ENCODE data around the gene ARG1.

The ARG1 gene

DNA sequence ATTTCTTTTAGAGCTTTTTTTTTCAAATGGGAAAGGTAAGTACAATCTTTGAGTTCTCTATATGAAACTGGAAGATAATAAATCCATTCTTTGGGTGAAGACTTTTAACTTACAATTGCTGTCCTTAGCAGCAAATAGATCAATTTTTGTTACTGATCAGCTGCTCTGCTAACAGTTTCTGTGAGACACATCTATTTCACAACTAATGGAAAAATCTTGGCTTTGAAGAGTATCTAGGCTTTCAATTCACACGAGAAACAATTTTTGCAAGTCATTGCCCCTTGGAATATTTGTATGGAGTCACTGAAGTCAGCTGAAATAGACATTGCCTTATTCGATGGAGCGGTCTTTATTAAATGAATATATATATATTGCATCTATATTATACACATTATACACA is 20.5 kb upstream of the ARG1 start:
- Histone ChIP-seq H2BK5ac (ENCODE audit: low read length) (no peak overlapping the region), H4K91ac (ENCODE audit: low read depth, low read length, poor library complexity) (no peak overlapping the region), H2BK15ac (ENCODE audit: low read length) (no peak overlapping the region), H3K4me1 (ENCODE audit: control insufficient read depth in 2 of 2, insufficient read depth in 1 of 2, low read depth in 1 of 2, low read length in 2 of 2) (no peaks in the 10 kb centered on the region), H3K27me3 (ENCODE audit: control insufficient read depth in 3 of 3, insufficient read depth in 3 of 3, low read depth in 1 of 3, low read length in 3 of 3) (no peaks in the 10 kb centered on the region), H2AFZ (ENCODE audit: low read length) (no peak overlapping the region), H3K14ac (ENCODE audit: low read length) (no peak overlapping the region), H3K9ac (ENCODE audit: low read depth, low read length, poor library complexity) (no peak overlapping the region), H2BK120ac (ENCODE audit: low read depth, low read length) (no peak overlapping the region), H3K23ac (ENCODE audit: low read depth, low read length, poor library complexity) (no peak overlapping the region), H3K18ac (ENCODE audit: low read length) (no peak overlapping the region), H3K36me3 (replicated peaks in 1 of 2; ENCODE audit: control insufficient read depth in 2 of 2, insufficient read depth in 2 of 2, low read length in 2 of 2) (no peaks in the 10 kb centered on the region), H2AK5ac (ENCODE audit: low read depth, low read length) (no peak overlapping the region), H3K27ac (replicated peaks; ENCODE audit: low read length) (no peak overlapping the region), H3K79me1 (ENCODE audit: low read depth, low read length) (no peaks in the 10 kb centered on the region), H2BK12ac (ENCODE audit: low read length) (no peak overlapping the region), H3K4me2 (ENCODE audit: insufficient read depth, low read length, poor library complexity, severe bottlenecking) (no peak overlapping the region), H3K4me3 (ENCODE audit: low read length in 2 of 2) (no peak overlapping the region), H3K4ac (ENCODE audit: low read length) (no peak overlapping the region), H3K9me3 (replicated peaks in 1 of 2; ENCODE audit: control insufficient read depth in 2 of 2, insufficient read depth in 1 of 2, low read depth in 1 of 2, low read length in 2 of 2) (no peaks in the 10 kb centered on the region), H4K8ac (ENCODE audit: low read depth, low read length) (no peak overlapping the region)
- no CpG with 5 or more reads among the region's 3 CpGs for WGBS, 2 donors (ENCODE audit: extremely low coverage in 2 of 2, insufficient read length in 2 of 2, insufficient replicate concordance in 1 of 2)
- no peak for DNase-seq (ENCODE audit: low spot score)

DNA sequence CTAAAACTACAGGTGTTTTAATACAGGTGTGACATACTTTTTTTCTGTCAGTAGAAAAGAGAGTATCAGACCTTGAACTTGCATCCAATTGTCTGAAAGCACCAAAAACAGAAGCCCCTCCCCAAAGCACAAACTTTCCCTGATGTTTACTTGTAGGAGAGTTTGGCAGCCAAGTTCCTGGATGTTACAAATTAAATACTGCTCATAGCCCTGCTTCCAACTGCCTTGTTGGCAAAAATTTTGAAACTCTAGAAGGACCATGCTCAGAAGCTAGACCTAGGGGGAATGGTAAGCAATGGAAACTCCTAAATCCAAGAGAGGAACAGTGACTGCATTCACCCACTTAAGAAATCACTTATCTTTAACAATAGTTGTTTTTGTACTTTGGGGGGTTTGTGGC is 17.0 kb upstream of the ARG1 start:
- Histone ChIP-seq H3K18ac (ENCODE audit: low read length) (no peak overlapping the region), H3K4me3 (ENCODE audit: low read length in 2 of 2) (no peak overlapping the region), H3K14ac (ENCODE audit: low read length) (no peak overlapping the region), H3K27me3 (ENCODE audit: control insufficient read depth in 3 of 3, insufficient read depth in 3 of 3, low read depth in 1 of 3, low read length in 3 of 3) (no peaks in the 10 kb centered on the region), H4K91ac (ENCODE audit: low read depth, low read length, poor library complexity) (no peak overlapping the region), H2BK120ac (ENCODE audit: low read depth, low read length) (no peak overlapping the region), H3K27ac (replicated peaks; ENCODE audit: low read length) (no peak overlapping the region), H3K79me1 (ENCODE audit: low read depth, low read length) (no peaks in the 10 kb centered on the region), H3K23ac (ENCODE audit: low read depth, low read length, poor library complexity) (no peak overlapping the region), H2BK15ac (ENCODE audit: low read length) (no peak overlapping the region), H3K9me3 (replicated peaks in 1 of 2; ENCODE audit: control insufficient read depth in 2 of 2, insufficient read depth in 1 of 2, low read depth in 1 of 2, low read length in 2 of 2) (no peaks in the 10 kb centered on the region), H3K4ac (ENCODE audit: low read length) (no peak overlapping the region), H3K9ac (ENCODE audit: low read depth, low read length, poor library complexity) (no peak overlapping the region), H2AK5ac (ENCODE audit: low read depth, low read length) (no peak overlapping the region), H2BK5ac (ENCODE audit: low read length) (no peak overlapping the region), H2AFZ (ENCODE audit: low read length) (no peak overlapping the region), H3K36me3 (replicated peaks in 1 of 2; ENCODE audit: control insufficient read depth in 2 of 2, insufficient read depth in 2 of 2, low read length in 2 of 2) (no peaks in the 10 kb centered on the region), H4K8ac (ENCODE audit: low read depth, low read length) (no peak overlapping the region), H2BK12ac (ENCODE audit: low read length) (no peak overlapping the region), H3K4me2 (ENCODE audit: insufficient read depth, low read length, poor library complexity, severe bottlenecking) (no peak overlapping the region), H3K4me1 (ENCODE audit: control insufficient read depth in 2 of 2, insufficient read depth in 1 of 2, low read depth in 1 of 2, low read length in 2 of 2) (no peaks in the 10 kb centered on the region)
- no peak for DNase-seq (ENCODE audit: low spot score)

DNA sequence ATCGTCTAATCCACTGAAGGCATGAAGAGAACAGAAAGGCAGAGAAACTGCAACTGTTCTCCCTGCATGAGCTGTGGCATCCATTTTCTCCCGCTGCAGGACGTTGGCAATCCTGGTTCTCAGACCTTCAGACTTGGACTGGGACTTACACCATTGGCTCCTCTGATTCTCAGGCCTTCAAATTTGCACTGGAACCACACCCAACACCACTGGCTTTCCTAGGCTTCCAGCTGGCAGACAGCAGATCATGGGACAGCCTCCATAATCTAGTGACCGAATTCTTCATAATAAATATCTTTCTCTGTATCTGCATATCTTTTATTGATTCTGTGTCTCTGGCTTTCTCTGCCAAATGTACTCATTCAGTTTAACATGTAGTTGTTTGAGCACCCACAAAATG is 14.1 kb upstream of the ARG1 start:
- H3K4me3 ChIP-seq (ENCODE audit: low read length in 2 of 2), result no peak overlapping the region
- H2AK5ac ChIP-seq (ENCODE audit: low read depth, low read length), result no peak overlapping the region
- H3K79me1 ChIP-seq (ENCODE audit: low read depth, low read length), result no peaks in the 10 kb centered on the region
- no peaks in the 10 kb centered on the region for H3K27me3 ChIP-seq (ENCODE audit: control insufficient read depth in 3 of 3, insufficient read depth in 3 of 3, low read depth in 1 of 3, low read length in 3 of 3)
- no peaks in the 10 kb centered on the region for H3K4me1 ChIP-seq (ENCODE audit: control insufficient read depth in 2 of 2, insufficient read depth in 1 of 2, low read depth in 1 of 2, low read length in 2 of 2)
- no peak overlapping the region for H4K91ac ChIP-seq (ENCODE audit: low read depth, low read length, poor library complexity)
- H3K4ac ChIP-seq (ENCODE audit: low read length), result no peak overlapping the region
- H2BK5ac ChIP-seq (ENCODE audit: low read length), result no peak overlapping the region
- H4K8ac ChIP-seq (ENCODE audit: low read depth, low read length), result no peak overlapping the region
- H2BK15ac ChIP-seq (ENCODE audit: low read length), result no peak overlapping the region
- no peak overlapping the region for H3K23ac ChIP-seq (ENCODE audit: low read depth, low read length, poor library complexity)
- H2AFZ ChIP-seq (ENCODE audit: low read length), result no peak overlapping the region
- no peak overlapping the region for H2BK120ac ChIP-seq (ENCODE audit: low read depth, low read length)
- no peak overlapping the region for H3K4me2 ChIP-seq (ENCODE audit: insufficient read depth, low read length, poor library complexity, severe bottlenecking)
- H3K9me3 ChIP-seq (replicated peaks in 1 of 2; ENCODE audit: control insufficient read depth in 2 of 2, insufficient read depth in 1 of 2, low read depth in 1 of 2, low read length in 2 of 2), result no peaks in the 10 kb centered on the region
- no peaks in the 10 kb centered on the region for H3K36me3 ChIP-seq (replicated peaks in 1 of 2; ENCODE audit: control insufficient read depth in 2 of 2, insufficient read depth in 2 of 2, low read length in 2 of 2)
- H3K14ac ChIP-seq (ENCODE audit: low read length), result no peak overlapping the region
- H3K18ac ChIP-seq (ENCODE audit: low read length), result no peak overlapping the region
- no peak overlapping the region for H3K27ac ChIP-seq (replicated peaks; ENCODE audit: low read length)
- no peak for DNase-seq (ENCODE audit: low spot score)
- no peak overlapping the region for H3K9ac ChIP-seq (ENCODE audit: low read depth, low read length, poor library complexity)
- H2BK12ac ChIP-seq (ENCODE audit: low read length), result no peak overlapping the region
- no CpG with 5 or more reads among the region's 4 CpGs for WGBS, 2 donors (ENCODE audit: extremely low coverage in 2 of 2, insufficient read length in 2 of 2, insufficient replicate concordance in 1 of 2)

DNA sequence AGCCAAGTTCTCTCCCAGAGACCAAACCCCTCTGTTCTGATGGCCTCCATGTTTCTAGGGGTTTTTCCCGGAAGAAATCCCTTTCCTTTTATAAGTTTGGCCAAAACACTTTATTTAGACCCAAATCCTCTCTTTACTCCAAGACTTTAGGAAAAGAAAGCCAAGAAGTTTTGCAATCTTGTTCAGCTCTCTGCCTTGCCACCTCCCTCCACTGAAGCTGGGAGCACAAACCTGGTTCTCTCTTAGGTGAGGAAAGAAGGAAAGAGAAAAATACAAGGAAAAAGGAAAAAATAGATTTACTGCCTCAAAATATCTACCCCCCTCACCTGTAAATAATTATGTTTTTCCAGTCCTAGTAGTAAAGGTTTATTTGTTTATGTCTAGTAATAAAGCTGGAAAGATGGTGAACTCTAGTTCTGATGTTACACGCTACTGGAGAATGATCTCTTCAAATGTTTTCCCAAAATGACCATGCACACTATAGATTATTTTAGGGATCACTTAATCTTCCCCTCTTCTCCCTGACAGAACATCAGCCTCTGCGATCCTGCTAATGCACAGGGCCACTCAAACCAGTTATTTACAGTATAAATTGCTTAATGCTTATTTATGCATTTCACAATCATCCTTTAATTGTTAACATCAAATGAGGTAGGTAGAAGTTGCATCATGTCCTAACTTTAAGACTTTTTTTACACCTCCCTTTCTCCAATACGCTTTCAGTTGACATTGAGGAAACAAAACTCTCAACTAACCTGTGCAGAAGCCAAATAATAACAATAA is 10.9 kb upstream of the ARG1 start:
- Histone ChIP-seq H3K4me2 (ENCODE audit: insufficient read depth, low read length, poor library complexity, severe bottlenecking) (no peak overlapping the region), H3K79me1 (ENCODE audit: low read depth, low read length) (no peaks in the 10 kb centered on the region), H4K8ac (ENCODE audit: low read depth, low read length) (no peak overlapping the region), H3K23ac (ENCODE audit: low read depth, low read length, poor library complexity) (no peak overlapping the region), H3K4me1 (ENCODE audit: control insufficient read depth in 2 of 2, insufficient read depth in 1 of 2, low read depth in 1 of 2, low read length in 2 of 2) (no peaks in the 10 kb centered on the region), H3K27ac (replicated peaks; ENCODE audit: low read length) (no peak overlapping the region), H2BK15ac (ENCODE audit: low read length) (no peak overlapping the region), H3K9me3 (replicated peaks in 1 of 2; ENCODE audit: control insufficient read depth in 2 of 2, insufficient read depth in 1 of 2, low read depth in 1 of 2, low read length in 2 of 2) (no peaks in the 10 kb centered on the region), H2AK5ac (ENCODE audit: low read depth, low read length) (no peak overlapping the region), H2BK12ac (ENCODE audit: low read length) (no peak overlapping the region), H3K36me3 (replicated peaks in 1 of 2; ENCODE audit: control insufficient read depth in 2 of 2, insufficient read depth in 2 of 2, low read length in 2 of 2) (no peaks in the 10 kb centered on the region), H2BK5ac (ENCODE audit: low read length) (no peak overlapping the region), H2AFZ (ENCODE audit: low read length) (no peak overlapping the region), H4K91ac (ENCODE audit: low read depth, low read length, poor library complexity) (no peak overlapping the region), H3K4ac (ENCODE audit: low read length) (no peak overlapping the region), H3K4me3 (ENCODE audit: low read length in 2 of 2) (no peak overlapping the region), H3K14ac (ENCODE audit: low read length) (no peak overlapping the region), H3K18ac (ENCODE audit: low read length) (no peak overlapping the region), H3K27me3 (ENCODE audit: control insufficient read depth in 3 of 3, insufficient read depth in 3 of 3, low read depth in 1 of 3, low read length in 3 of 3) (no peaks in the 10 kb centered on the region), H3K9ac (ENCODE audit: low read depth, low read length, poor library complexity) (no peak overlapping the region), H2BK120ac (ENCODE audit: low read depth, low read length) (no peak overlapping the region)
- DNase-seq (ENCODE audit: low spot score), result no peak
- no CpG with 5 or more reads among the region's 4 CpGs for WGBS, 2 donors (ENCODE audit: extremely low coverage in 2 of 2, insufficient read length in 2 of 2, insufficient replicate concordance in 1 of 2)
